ENCODE data around the gene DNAJC9.

DNA sequence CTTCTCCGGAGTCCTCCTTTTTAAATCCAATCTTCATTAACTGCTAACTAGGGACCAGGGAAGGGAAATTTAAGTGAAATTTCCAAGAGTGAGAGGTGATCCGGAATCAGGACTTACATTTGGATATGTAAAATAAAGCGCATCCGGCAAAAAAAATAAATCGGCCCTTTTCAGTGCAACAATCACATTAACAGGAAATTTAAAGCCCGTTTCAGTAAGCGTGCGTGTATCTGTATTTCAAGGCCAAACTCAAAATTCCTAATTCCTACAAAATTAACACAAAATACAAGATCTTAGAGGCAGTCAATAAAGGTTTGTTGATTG, 771 bp downstream of the DNAJC9 start:
- TF ChIP-seq POLR2A (IDR thresholded peaks at IDR 0.05), result no peak
- no peak for TF ChIP-seq EP300 (IDR thresholded peaks at IDR 0.05)
